Measurements from ENCODE around the gene LDLRAD3.

Gene LDLRAD3

DNA sequence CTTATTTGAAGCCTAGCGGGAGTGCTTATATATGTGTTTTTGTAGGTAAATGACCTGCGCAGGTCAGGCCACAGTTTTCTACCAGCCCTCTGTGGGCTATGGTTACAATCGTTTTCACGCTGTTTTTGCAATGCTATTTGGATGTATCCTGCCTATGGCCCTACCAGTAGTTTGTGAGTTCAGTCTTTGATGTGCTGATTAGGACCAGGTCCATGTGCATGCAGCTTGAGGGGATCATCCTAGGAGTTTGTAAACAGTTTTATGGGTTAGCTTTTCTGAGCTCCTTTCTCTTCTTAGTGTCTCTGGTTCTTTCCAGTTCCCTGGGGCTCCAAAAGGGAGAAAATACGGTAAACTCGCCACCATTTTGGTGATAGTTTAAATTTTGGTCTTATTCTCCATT is 142.5 kb downstream of the LDLRAD3 start:
- no peak for DNase-seq

DNA sequence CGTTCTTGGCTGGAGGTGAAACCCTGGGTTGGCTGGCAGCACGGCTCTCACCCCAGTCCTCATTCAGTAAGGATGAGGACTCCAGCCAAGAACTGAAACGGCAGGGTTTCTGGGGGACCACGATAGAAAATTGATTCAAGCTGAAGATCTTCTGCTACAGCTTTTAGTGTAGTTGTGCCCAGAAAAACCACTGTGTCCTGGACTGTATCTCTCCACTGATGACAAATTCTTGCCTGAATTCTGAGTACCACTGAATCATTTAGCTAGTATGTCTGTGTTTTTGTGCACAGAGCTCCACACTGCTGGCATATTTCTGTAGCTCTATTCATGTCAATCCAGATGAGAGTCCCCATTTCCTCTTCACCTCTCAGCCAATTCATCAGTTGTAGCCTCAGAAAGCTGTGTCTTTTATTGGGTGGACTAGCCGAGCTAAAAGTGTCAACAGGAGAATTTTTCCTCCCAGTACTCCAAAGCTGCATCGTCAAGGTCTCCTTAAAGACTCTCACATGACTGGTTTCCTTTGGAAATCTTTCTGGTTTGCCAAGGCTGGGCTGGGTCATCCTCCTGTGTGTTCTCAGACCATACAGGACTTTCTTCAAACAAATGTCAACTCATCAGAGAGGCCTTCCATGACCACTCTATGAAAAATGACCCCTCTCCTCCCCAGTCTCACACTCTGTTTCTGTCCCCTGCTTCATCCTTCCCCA is 144.6 kb downstream of the LDLRAD3 start:
- no peak for DNase-seq

DNA sequence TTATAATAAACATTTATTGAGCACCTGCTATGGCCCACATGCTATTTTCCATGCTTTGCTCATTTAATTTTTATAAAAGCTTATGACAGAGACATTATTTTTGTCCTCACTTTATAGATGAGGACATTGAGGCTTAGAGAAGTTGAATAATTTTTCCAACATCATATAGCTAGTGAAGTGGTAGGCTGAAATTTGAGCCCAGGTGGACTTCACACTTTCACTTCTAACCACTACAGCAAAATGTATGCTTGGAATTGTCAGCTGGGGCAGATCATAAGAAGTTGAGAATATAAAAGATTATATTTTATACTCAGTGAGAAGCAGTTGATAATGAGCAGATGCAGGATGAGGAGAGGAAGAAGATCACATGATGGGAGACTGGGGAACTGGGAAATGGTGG is 146.1 kb downstream of the LDLRAD3 start:
- DNase-seq: no peak

DNA sequence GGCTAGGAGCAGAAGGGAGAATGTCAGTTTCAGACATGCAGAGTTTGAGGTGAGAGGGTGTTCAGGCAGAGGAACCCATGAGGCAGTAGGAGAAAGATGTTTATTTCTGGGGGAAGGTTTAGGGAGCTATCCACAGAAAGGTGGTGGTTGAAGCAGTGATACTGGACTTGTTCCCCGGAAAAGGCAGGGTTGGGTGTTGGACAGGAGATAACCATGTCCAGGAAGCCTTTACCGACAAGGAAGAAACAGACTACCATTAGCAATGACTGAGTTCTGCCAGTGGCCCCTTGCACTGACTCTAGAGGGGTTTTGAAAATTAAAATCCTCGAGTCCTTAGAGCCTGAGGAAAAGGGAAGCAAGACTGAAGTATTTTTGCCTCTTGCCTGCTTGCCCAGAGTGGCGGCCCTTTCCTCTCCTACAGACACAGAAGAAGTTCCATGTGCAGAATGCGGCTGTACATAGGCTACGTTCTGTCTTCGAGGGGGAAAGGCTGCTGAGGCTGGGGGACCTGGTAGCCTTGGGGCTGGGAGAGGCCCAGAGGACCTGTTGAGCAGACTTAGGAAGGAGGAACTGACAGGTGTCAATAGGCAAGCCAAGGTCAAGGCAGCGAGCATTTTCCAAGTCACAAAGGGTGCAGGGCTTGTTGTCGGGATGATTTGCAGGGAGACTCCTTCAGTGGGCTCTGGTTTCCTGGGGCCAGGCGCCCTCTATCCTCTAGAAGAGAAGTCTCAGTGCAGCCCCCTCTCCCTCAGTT is 146.7 kb downstream of the LDLRAD3 start:
- DNase-seq: no peak

DNA sequence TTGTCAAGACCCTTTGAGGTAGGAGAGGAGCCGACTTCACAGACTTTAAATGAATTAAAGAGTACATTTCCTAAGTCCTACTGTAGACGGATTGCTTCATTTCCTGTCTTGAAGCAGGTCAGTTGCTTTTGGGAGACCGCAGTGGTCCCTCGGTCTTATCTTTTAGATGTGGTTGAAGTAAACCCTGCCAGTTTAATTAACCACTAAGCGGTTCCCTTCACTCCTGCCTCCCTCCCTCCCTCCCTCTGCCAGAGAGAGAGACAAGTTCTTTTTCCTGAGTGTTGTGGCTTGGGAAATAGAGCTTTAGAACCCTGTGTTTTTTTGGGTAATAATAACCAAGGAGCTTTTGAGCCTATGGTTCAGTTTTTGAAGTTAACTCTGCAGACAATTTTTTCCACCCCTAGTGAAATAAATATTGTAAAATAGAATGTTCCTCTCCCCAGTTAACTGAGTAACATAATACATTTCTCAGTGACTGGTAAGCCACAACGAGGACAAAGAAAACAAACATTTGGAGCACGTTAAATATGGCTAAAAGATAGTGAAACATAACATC is 147.5 kb downstream of the LDLRAD3 start:
- DNase-seq: peak; percentile 12

DNA sequence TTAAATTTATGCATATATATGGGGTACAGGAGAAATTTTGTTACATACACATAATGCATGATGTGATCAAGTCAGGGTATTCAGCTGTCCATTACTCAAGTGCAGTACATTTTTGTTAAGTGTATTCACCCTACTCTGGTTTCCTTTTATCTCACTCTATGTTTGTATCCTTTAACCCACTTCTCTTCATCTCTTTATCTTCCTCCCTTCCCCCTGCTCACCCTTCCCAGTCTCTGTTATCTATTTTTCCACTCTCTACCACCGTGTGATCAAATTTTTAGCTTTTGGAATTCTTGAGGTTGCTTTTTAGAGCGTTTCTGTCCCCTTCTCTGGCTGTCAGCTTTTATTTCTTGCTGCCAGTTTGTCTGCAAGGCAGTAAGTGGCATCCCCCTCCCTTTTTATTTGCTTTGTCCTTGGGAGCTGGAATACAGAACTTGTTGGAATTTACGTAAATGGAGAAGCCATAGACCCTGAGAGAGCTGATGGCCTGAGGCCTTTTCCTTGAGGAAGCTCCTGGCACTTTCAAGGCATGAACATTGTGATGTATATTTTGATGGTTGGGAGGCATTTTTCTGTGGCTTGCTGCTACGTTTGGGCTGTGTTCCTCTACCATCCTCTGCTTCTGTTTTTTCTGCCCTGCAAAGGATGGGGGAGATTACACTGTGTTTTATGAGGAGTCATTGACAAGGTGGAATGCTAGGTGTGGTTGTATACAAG is 148.6 kb downstream of the LDLRAD3 start:
- no peak for DNase-seq

GRCh38 chr11:36093548-36093947 is 149.7 kb downstream of the LDLRAD3 start:
- DNase-seq: no peak

DNA sequence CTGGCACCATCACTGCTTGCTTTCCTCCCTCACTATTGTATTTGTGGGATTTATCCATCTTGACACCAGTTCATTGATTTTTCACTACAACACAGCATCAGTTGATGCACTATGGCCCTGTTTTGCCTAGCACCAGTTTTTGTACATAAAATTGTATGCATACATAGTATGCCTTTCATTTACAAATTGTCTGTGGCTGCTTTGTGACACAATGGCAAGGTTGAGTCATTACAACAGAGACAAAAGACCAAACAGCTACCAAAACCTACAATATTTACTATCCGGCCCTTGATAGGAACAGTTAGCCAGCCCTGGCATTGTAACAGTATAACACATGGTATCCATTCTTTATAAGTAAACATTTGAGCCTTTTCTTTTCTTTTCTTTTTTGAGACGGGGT is 150.3 kb downstream of the LDLRAD3 start:
- DNase-seq: no peak

GRCh38 chr11:36095716-36096115 is 151.9 kb downstream of the LDLRAD3 start:
- DNase-seq: no peak

DNA sequence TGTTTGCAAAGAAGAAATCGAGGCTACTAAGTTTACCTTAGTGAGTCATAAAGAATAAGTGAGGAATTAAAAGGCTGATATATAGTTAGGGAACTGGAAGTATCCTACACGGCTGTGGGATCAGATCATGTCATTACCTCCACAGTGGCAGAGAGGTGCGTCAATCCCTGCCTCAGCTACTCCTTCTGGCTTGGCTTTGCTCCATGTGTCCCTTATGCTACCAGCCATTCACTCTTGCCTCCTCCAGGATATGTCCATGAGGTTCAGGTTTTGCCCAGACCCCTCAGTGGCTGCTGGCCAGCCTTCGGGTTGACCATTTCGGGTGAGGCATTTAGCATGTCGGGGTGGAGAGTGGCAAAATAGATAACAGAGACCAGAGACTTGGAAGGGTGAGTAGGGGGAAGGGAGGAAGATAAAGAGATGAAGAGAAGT is 153.4 kb downstream of the LDLRAD3 start:
- no peak for DNase-seq

DNA sequence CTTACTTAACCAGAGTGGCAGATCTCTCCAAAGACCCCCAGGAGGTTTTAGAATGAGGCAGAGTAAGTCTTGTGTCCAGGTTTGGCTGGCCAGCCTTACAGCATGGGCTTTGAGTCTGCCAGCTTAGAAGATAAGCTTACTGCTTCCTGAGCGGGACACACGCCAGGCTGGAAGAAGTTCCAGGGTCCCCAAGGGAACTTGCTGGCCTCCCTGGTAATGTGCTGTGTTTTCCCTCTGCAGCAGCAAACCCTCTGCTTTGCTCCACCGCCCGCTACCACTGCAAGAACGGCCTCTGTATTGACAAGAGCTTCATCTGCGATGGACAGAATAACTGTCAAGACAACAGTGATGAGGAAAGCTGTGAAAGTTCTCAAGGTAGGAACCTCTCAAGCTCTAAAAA is 154.2 kb downstream of the LDLRAD3 start:
- DNase-seq: no peak

DNA sequence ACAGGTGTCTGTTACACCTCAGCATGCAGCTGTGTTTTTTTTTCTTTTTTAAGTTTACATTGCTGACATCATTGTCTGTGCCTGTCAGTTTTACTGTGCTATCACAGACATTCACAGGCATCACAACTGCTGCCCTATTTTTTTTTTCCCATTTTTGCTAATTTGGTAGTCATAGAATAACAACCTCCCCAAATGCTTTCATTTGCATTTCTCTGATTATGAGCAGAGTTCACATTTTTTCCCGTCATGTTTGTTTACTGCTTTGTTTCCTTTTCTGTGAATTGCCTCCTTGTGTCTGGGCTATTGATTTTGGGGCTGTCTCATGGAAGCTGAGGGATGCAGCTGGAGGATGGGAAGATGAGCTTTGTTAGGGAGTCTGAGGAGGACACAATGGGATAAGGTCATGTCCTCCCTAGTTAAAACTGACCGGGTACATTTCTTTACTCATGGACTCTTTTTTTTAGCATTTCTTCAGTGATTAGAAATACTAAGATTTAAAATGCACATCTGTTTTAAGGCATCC is 155.1 kb downstream of the LDLRAD3 start:
- DNase-seq: no peak

DNA sequence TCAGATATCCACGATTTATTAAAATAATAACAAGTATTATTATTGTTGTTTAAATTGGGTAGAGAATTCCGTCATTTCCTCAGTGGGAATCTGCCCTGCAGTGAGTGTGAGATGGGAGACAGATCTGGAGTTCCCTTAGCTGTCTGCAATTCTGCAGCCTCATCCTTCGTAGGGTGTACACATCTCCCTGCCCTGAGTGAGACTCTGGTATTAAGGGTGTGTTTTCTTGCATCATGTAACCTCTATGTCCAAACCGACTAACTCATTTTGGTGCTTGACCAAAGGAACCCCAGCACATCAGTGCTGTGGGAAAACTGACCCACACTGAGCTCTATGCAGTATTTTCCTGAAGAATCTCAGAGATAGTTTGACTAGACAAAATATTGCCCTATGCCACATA is 157.6 kb downstream of the LDLRAD3 start:
- no peak for DNase-seq

- DNase-seq: no peak
Measured at GRCh38 chr11:36102868-36103267, 159.0 kb downstream of the LDLRAD3 start.

- no peak for DNase-seq
Measured at GRCh38 chr11:36103933-36104530, 160.2 kb downstream of the LDLRAD3 start.

GRCh38 chr11:36104660-36104992 is 160.8 kb downstream of the LDLRAD3 start:
- no peak for DNase-seq

- no peak for DNase-seq
Measured at GRCh38 chr11:36105743-36106581, 162.1 kb downstream of the LDLRAD3 start.

GRCh38 chr11:36107547-36107946 is 163.7 kb downstream of the LDLRAD3 start:
- no peak for DNase-seq

DNA sequence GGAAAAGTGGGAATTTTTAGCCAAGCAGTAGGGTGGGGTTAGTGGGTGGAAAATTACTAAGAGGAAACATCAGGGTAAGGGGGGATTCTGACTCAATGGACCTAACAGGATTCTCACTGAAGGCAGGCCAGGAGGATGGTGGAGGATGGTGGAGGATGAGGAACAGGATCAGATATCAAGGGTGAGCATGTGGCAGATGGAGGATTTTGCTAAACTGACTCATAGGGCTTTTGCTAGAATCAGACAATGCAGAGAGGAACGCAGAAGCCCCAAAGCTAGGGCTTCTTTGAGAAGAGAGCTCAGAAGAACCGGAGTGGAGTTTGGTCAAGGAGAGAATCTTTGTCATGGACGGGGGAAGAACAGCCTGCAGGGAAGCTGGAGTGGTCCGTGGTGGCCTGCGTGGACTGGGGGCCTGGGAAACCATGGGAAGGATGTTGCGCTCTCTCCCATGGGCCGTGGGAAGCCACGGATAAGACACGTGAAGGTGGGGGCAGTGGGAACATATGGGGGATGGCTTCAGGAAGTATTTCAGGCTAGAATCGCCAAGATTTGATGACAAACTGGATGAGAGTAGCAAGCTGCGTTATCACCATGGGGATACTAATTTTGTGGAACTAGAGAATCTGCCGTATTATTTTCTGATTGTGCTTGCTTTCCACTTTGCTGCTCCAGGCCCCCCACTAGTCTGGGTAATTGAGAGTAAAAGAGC is 165.2 kb downstream of the LDLRAD3 start:
- DNase-seq: no peak

DNA sequence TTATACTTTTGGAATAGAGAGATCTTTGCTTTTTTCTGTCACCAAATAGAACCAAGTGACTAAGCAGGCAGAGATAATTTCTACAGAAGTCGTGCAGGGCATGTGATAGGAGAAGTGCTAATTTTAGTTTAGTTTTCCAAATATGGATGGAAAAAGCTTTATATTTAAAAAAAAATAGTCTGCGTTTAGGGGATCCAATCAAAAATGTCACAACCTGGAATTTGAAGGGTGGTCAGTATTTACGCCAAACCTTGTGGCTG is 165.7 kb downstream of the LDLRAD3 start:
- DNase-seq: no peak

DNA sequence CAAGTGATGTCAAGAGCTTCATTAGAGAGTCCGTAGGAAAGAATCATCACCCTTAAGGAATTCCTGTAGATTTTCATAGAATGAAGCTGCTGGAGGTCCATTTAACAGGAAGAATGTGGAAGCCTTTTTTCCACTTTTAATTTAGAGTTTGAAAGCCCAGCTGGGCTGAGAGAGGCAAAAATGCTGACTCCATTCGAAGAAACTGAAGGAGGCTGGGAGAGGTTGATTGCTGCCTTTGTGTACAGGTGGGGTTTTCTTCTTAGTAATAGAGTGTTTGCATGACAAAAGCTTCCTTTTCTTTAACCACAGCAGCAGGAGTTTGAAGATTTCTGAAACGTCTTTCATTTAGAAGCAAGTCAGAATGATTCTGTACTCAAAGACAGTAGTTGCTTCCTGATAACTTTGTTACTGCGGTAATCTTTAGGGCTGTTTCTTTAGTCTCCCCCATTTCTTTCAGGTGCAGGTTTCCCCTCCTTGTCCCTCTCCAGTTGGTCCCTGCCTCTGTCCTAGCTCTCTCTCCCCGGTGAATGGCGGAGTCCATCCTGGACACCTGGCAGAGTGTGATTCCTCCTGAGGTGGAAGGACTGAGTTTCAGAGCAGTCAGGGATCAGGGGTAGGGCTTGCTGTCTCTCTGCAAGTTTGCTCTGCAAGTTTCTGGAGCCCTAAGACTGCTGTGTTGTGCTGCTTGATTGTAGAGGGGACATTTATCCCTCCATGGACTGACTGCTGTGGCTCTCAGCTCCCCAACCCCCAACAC is 166.2 kb downstream of the LDLRAD3 start:
- no peak for DNase-seq
